GM21717 (cell line): Measurements from ENCODE around the gene DLGAP4.

ENCODE experiments used
- ATAC-seq: cut with Tn5 transposase; IDR thresholded peaks from one replicate; pipeline ENCODE4 v1.9.1; 2021; ENCODE audit warnings: mild to moderate bottlenecking, moderate library complexity; ENCODE audit not compliant: unreplicated experiment

DLGAP4 gene

GRCh38 chr20:36574366-36575135 lies 268.4 kb downstream of the DLGAP4 start:
- ATAC-seq: no peak

DNA sequence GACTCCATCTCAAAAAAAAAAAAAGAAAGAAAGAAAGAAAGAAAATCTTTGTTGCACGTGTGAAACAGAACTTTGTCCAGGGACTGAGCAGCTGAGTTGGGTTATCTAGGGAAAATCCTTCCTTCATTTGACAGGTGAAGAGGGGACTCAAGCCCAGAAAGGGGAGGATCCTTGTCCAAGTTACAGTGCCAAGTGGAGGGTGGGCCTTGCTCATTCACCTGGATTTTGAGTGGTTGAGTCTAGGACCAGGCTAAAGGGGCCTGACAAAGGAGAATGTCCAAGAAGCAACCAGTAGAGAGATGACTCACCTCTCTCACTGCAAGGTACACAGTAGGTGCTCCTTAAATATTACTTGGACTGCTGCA lies 269.9 kb downstream of the DLGAP4 start:
- no peak for ATAC-seq
